ENCODE measurements around the gene PDE11A.

- TF ChIP-seq CTCF (IDR thresholded peaks at IDR 0.05) (no peak), POLR2A (IDR thresholded peaks at IDR 0.05) (no peak)
These were observed 3.0 kb downstream of the PDE11A start for GRCh38 chr2:178069551-178069950.

All from uterus (tissue), 2 donors.